Activated B cell treated with CpG ODN at 0.5 μM for 24 hours (primary cell): ENCODE data around the gene XPC. TPM values are rescaled to one million over a fixed set of nuclear protein-coding genes. Genes with fewer than 3 reads are reported as not detected.

Experiments used
- ATAC-seq: fragments of 200-7000 bp; cut with Tn5 transposase; one replicate; pipeline ENCODE4 v1.10.0; 2021; ENCODE audit warnings: low read depth, mild to moderate bottlenecking, moderate library complexity
- CTCF ChIA-PET: fragments of 350-600 bp; sonication (Branson Sonifier 250); formaldehyde crosslinking; loops from one replicate; lab custom pipeline; 2021; ENCODE audit warnings: antibody characterized with exemption; lab: Charles Lee
- POLR2A ChIA-PET: fragments of 350-600 bp; sonication (Branson Sonifier 250); formaldehyde crosslinking; loops from one replicate; lab custom pipeline; 2021; ENCODE audit warnings: antibody characterized with exemption; lab: Charles Lee
- DNase-seq: peaks from one replicate; pipeline ENCODE4 v3.0.0; 2022
- H3K27ac Mint-ChIP-seq: one replicate; pipeline ENCODE4 v1.8.0; 2020; ENCODE audit warnings: mixed read lengths
- H3K27me3 Mint-ChIP-seq: one replicate; pipeline ENCODE4 v1.8.0; 2021; ENCODE audit warnings: mixed read lengths
- H3K36me3 Mint-ChIP-seq: one replicate; pipeline ENCODE4 v1.8.0; 2021; ENCODE audit warnings: low read depth, mixed read lengths
- H3K4me1 Mint-ChIP-seq: one replicate; pipeline ENCODE4 v1.8.0; 2021; ENCODE audit warnings: mixed read lengths
- H3K4me3 Mint-ChIP-seq: one replicate; pipeline ENCODE4 v1.8.0; 2020; ENCODE audit warnings: mild to moderate bottlenecking, mixed read lengths
- H3K9me3 Mint-ChIP-seq: one replicate; pipeline ENCODE4 v1.8.0; 2020; ENCODE audit warnings: mixed read lengths
- CTCF ChIP-seq: fragments of 200-600 bp; IDR thresholded peaks from one replicate; pipeline ENCODE4 v1.8.0; 2022; ENCODE audit warnings: antibody characterized with exemption, mild to moderate bottlenecking
- intact Hi-C: fragments of 100-400 bp; cut with micrococcal nuclease; formaldehyde crosslinking; loops from one replicate; pipeline ENCODE4 v1.15.1; 2024
- total RNA-seq: library from RNA; stranded (reverse); gene quantifications from 2 replicates; pipeline ENCODE4 v1.2.3, GENCODE V29; 2022

XPC gene
- total RNA-seq, 1 donor from 2014 or later: 35.4 TPM

GRCh38 chr3:14153663-14154062 is 24.7 kb downstream of the XPC start:
- Mint-ChIP-seq H3K9me3 (no peaks in the 10 kb centered on the region), H3K4me1 (no peaks in the 10 kb centered on the region), H3K4me3 (no peak overlapping the region), H3K27ac (no peak overlapping the region), H3K27me3 (no peaks in the 10 kb centered on the region), H3K36me3 (peaks cover 77% of the 10 kb centered on the region)
- ChIA-PET POLR2A (no interaction called here), CTCF (no interaction called here)
- no peak for TF ChIP-seq CTCF
- intact Hi-C loops: no loop called here
- no peak for ATAC-seq
- no peak for DNase-seq

- no peak overlapping the region for H3K27ac Mint-ChIP-seq
- no peak for TF ChIP-seq CTCF
These were observed 25.4 kb downstream of the XPC start for GRCh38 chr3:14152963-14153355.

GRCh38 chr3:14152233-14152962 is 26.0 kb downstream of the XPC start:
- ChIA-PET POLR2A (no interaction called here), CTCF (interaction anchor here (0.6 kb wide), 1 partner anchor 395 kb away, joined by 4 read pairs; no protein-coding TSS in a partner anchor)
- DNase-seq: no peak
- no peaks in the 10 kb centered on the region for H3K9me3 Mint-ChIP-seq
- intact Hi-C loops: no loop called here
- H3K27me3 Mint-ChIP-seq: no peaks in the 10 kb centered on the region
- no peak overlapping the region for H3K27ac Mint-ChIP-seq
- no peak for ATAC-seq
- peaks cover 75% of the 10 kb centered on the region for H3K36me3 Mint-ChIP-seq
- no peak for TF ChIP-seq CTCF
- no peaks in the 10 kb centered on the region for H3K4me1 Mint-ChIP-seq
- H3K4me3 Mint-ChIP-seq: no peak overlapping the region

More at GRCh38 chr3:14152963-14153355, 25.4 kb downstream of the XPC start:
- Mint-ChIP-seq H3K4me1 (no peaks in the 10 kb centered on the region), H3K27me3 (no peaks in the 10 kb centered on the region), H3K9me3 (no peaks in the 10 kb centered on the region), H3K36me3 (peaks cover 75% of the 10 kb centered on the region), H3K4me3 (no peak overlapping the region)
- ChIA-PET POLR2A (no interaction called here), CTCF (interaction anchor here (0.6 kb wide), 1 partner anchor 394 kb away, joined by 4 read pairs; no protein-coding TSS in a partner anchor)
- intact Hi-C loops: no loop called here
- no peak for DNase-seq
- no peak for ATAC-seq

- H3K4me3 Mint-ChIP-seq: no peak overlapping the region
- ATAC-seq (no peak), DNase-seq (no peak)
- H3K36me3 Mint-ChIP-seq: peaks cover 75% of the 10 kb centered on the region
- H3K9me3 Mint-ChIP-seq: no peaks in the 10 kb centered on the region
- TF ChIP-seq CTCF: no peak
- intact Hi-C loops: no loop called here
- no peaks in the 10 kb centered on the region for H3K27me3 Mint-ChIP-seq
- no peaks in the 10 kb centered on the region for H3K4me1 Mint-ChIP-seq
- no peak overlapping the region for H3K27ac Mint-ChIP-seq
- ChIA-PET POLR2A (no interaction called here), CTCF (no interaction called here)
These were observed 26.8 kb downstream of the XPC start for GRCh38 chr3:14151471-14152083.

- ATAC-seq: no peak
- Mint-ChIP-seq H3K27ac (no peak overlapping the region), H3K27me3 (no peaks in the 10 kb centered on the region), H3K4me1 (no peaks in the 10 kb centered on the region), H3K9me3 (no peaks in the 10 kb centered on the region), H3K36me3 (peaks cover 74% of the 10 kb centered on the region), H3K4me3 (no peak overlapping the region)
- ChIA-PET POLR2A (no interaction called here), CTCF (no interaction called here)
- DNase-seq: no peak
- intact Hi-C loops: no loop called here
- TF ChIP-seq CTCF: no peak
These were observed 27.7 kb downstream of the XPC start for GRCh38 chr3:14150491-14151230.
